SIG-M5 treated with dmso at 0.1 percent for 504 hours (cell line): ENCODE results near the gene IGFALS.

ENCODE experiments used
- DNase-seq: peaks from one replicate; lab custom pipeline; 2025; ENCODE audit not compliant: unreplicated experiment; lab: John Stamatoyannopoulos, UW

The IGFALS gene

DNA sequence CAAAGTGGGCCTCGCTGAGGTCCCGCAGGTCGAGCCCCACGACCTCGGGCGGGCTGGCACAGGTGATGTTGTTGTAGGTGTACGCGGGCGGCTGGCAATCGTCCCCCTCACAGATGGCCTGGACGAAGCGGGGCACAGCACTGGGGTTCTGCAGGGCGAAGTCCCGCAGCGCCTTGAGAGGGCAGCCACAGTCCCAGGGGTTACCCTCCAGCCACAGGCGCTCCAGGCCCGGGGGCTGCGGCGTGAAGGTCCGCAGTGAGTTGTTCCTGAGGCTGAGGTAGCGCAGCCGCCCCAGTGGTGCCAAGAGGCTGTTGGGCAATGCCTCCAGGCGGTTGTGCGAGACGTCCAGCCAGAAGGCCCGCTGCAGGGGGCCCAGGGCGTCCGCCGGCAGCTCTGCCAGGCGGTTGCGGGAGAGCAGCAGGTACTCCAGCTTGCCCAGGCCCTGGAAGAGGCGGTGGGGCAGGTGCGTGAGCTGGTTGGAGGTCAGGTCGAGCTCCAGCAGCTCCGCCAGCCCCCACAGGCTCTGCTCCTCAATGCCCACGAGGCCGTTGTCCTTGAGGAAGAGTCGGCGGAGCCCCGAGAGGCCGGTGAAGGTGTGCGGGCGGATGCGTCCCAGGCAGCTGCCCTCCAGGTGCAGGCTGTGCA is 2.8 kb downstream of the IGFALS start:
- no peak for DNase-seq

DNA sequence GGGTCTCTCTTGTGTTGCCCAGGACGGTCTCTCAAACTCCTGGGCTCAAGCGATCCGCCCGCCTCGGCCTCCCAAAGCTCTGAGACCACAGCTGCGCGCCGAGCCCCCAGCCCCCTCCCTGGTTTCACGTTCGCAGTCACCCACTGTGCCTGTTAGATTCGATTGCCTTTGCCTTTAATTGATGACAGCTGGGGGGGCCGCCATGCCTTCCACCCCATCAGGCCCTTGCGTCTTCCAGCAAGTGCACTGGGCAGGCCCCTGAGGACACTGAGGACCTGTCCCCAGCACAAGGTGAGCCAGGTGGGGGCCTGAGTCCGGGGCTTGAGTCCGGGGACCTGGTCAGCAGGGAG is 3.3 kb downstream of the IGFALS start:
- no peak for DNase-seq

DNA sequence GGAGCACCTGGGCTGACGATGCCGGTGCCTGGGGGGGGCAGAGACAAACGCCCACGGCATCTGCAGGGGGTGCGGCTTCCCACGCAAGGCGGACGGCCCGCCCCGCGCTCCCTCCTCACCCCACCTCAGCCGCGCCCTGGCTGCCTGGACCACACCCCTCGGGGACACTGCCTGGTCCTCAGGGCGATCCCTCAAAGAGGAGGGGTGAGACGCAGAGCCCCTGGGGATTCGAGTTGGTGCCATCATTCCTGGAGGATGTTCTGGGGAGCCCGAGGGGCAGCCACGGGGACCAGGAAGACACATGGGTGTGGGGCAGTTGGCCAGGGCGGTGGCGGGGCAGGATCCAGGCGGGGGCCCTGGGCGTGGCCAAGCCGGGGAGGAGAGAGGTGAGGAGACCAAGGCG is 3.9 kb downstream of the IGFALS start:
- DNase-seq: no peak

DNA sequence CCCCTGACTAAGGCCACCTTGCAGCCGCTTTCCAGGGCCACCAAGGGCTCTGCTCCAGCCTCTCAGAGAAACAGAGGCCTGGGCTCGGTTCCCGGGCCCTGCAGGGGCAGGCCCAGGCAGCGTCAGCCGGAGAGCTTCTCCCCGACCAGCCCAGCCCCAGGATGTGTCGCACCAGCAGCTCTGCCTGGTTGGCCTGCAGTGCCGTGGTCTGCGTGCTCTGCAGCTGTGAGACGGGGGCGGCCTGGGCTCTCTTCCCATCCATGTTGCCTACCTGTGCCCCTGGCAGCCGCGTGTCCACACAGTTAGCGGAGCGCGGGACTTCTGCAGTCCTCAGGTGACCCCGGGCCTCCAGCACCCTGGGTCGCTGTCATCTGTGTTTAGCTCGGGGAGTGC is 4.8 kb downstream of the IGFALS start:
- no peak for DNase-seq

DNA sequence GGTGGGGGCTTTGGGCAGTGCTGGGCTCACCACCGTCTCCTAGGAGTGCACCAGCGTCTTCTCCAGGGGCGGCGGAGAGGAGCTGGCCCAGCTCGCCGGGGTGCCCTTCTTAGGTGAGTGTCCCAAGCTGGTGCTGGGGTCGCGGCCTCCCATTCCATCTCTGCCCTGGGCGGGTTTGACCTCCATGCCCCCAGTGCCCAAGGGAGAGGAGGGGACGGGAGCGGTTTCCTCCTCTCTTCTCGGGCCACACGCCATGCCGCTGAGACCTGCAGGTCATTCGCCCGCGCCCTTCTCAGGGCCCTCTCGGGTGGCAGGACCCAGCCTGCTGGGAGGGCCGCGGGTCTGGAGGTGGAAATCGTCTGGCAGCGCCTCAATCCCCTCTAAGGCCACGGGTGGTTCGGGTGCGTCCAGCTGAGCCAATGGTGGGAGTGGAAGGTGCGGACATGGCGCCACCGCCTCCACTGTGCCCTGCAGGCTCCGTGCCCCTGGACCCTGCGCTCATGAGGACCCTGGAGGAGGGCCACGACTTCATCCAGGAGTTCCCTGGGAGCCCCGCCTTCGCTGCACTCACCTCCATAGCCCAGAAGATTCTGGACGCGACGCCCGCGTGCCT is 5.3 kb downstream of the IGFALS start:
- no peak for DNase-seq

DNA sequence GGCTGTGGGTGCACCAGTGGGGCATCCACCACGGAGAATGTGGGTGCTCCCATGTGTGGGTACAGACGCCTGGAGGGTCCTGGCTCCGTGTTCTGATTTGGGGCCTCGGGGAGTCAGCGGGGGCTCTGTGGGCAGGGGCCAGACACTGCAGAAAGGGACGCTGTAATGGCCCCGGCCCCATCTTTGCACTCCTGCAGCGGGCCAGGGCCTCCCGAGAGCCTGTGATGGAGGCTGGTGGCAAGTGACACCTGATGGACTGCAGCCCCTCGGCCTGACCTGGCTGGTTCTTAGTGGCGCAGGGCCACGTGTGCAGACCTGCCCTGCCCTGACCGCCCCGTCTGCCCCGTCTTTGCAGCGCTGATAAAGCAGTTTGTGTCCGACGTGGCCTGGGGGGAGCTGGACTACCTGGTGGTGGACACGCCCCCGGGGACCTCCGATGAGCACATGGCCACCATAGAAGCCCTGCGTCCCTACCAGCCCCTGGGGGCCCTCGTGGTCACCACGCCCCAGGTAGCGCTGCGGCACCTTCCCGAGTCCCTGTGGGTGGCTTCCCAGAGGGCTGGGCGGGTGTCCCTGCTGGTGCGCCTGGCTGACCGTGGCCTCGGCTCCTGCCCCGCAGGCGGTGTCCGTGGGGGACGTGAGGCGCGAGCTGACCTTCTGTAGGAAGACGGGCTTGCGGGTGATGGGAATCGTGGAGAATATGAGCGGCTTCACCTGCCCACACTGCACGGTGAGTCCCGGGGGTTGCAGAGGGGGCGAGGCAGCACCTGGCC is 6.0 kb downstream of the IGFALS start:
- DNase-seq: no peak

DNA sequence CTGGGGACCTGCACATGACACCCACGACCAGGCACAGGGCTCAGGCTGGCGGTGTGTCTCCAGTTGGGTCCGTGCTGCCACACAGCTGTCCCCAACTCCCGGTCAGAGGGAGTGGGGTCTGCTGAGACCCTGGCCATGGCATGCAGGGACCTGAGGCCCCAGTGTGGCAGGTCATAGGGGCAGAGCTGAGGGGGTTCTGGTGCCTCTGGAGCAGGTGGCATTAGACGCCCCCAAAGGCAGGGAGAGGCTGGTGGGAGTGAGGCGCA is 6.5 kb downstream of the IGFALS start:
- no peak for DNase-seq

DNA sequence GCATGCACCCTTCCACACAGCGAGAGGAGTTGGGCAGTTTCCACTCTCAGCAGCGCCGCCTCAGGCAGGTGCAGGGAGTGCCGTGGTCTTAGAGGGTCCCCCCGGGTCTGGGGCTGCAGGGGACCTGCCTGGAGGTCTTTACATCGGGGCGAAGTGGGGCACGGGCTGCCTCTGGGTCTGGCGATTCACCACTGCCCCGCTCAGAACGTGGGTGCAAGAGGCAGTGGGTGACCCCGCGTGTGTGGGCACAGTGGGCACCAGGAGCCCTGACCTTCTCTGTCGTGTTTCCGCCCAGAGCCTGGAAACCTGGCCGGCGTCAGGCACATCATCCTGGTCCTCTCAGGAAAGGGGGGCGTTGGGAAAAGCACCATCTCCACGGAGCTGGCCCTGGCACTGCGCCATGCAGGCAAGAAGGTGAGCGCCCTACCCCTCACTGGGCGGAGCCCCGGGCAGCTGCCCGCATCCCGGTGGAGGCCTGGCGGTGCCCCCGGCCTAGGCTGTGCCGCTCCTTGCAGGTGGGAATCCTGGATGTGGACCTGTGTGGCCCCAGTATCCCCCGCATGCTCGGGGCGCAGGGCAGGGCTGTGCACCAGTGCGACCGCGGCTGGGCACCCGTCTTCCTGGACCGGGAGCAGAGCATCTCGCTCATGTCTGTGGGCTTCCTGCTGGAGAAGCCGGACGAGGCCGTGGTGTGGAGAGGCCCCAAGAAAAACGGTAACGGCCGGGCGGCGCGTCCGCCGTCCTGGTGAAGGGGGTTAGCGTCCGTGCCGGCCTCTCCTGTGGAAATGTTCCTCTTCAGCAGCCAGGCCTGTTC is 7.1 kb downstream of the IGFALS start:
- no peak for DNase-seq

DNA sequence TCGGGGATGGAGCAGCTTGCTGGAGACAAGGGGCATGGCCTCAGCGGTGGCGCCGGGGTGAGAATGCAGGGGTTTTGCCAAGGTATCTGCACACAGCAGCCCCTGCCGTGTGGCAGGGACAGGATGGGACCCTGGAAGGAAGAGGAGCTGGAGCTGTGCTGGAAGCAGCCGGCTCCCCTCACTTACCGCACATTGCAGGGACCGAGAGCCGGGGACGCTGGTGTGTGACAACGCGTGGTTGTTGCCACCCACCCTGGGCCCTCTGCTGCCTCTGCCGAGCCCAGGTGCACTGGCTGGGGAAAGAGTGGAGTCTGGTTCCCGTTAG is 7.7 kb downstream of the IGFALS start:
- no peak for DNase-seq

DNA sequence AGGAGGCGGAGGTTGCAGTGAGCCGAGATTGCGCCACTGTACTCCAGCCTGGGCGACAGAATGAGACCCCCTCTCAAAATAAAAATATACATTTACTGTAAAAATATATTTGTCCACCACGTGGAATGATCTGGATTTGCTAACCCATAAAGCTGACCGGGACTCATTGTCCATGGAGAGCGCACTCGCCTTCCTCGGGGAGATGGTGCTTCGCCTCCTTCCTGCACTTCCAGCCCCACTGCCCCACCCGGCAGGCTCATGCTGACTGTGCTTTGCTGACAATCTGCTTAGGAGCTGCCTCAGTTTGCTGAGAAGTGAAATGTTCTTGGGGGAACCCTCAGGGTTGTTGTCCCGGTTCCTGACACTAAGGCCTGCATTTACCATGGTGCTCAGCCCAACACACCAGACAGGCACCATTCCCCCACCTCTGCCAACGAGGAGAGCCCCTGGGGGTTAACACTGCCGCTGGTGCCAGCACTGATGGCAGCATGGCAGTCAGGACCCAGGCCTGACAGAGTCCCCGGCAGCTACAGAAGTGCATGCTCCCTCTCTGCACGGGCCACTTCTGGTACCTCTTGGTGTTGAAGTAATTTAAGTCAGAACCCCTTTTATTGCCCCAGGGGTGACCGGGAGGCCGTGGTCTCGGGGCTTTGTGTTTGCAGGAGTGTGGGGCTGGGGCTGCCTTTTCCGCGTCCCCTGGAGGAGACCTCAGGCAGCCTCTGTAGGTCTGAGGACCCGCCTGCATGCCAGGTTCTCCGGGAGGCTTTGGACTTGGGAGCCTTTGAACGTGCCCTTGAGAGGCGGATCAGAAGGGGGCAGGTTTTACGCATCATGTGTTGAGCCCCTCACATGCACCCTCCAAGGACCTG is 8.3 kb downstream of the IGFALS start:
- no peak for DNase-seq

DNA sequence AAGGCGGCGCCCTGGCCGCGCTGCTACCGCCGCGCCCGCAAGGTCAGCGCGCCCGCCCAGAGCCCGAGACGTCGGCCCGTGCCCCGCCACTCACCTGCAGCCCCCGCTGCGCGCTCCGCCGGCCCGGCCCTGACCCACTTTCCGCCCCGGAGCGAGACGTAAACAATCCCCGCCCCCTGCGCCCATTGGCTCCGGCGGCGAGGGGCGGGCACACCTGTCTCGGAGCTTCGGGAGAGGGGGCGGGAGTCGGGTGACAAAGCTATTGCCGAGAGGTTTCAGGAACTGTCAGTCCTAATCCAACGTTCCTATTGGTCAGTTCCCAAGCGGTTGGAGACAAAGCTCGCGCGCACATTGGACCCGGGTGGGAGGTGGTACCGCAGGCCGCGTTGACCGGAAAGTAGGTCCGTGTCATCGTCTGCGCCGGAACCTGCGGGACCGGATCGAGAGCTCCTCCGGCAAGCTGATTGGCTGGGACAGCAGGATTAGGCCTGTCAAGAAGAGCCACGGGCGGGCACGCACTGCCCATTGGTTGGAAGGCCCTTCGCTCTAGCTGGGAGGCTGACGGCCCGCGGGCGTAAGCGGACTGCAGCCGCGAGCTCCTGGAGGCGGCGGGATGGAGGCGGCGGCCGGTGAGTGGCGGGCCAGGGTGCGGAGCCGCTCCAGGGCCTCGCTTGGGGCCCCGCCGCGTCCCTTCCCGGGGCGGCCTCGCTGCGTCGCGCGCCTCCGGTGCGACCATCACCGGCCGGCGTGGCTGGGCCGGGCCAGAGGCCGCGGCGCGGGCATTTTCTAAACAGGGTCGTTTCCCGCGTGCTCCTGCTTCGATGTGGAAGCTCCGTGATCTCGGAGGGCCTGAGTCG is 10.9 kb downstream of the IGFALS start, which contains the start of the genes NUBP2 and SPSB3:
NUBP2 (plus strand) TSS at position 553 of the 857 bp plus-strand sequence; CDS start at position 614, 61 bp downstream.
SPSB3 (minus strand) TSS at position 164 of the 857 bp plus-strand sequence. CDS start 1,088 bp downstream, outside the sequence.
- DNase-seq: peak; percentile 98

DNA sequence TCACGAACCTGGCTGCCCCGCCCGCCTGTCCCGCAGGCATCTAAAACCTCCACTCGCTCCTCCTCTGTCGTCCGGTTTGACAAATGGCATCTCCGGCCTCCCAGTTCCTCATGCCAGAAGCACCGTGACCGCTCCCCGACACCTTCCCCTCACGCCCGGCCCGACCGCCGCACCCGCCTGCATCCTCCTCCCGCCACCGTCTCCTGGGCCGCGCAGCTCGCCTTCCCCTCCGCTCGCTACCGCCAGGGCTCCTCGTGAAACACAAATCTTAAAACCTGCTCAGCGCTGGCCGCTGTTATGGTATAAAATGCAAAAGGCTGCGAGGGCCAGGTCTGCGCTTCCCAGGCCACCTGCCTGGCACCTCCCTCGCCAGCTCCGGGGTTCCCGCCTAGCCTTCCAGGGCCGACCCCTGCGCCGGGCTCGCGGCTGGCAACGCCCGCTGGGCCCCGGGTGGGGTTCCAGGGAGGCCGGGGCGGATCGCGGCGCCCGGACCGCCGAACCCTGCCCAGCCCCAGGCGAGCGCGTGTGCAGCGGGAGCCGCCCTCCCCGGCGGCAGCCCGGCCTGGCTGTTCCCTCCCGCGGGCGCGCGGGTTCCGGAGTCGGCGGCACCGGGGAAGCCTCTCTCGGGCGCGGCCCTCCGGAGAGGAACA is 11.6 kb downstream of the IGFALS start:
- DNase-seq: peak; percentile 6

DNA sequence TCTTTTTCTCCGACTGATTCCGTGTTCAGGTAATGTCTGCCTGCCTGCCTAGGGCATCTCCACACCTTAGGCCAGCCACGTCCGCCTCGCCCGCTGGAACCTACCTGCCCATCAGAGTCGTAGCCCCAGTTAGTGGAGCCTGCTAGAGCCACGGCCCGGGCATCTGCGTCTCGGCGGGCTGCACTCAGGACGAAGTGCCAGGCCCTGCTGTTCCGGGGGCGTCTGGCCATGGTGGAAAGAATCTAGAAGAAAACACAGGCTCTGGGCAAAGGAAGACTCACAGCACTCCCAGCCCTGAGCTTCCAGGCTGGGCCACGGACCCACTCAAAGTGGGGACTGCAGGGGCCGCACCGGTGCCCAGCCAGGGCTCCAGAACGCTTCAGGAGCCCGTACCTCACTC is 12.3 kb downstream of the IGFALS start:
- DNase-seq: no peak

DNA sequence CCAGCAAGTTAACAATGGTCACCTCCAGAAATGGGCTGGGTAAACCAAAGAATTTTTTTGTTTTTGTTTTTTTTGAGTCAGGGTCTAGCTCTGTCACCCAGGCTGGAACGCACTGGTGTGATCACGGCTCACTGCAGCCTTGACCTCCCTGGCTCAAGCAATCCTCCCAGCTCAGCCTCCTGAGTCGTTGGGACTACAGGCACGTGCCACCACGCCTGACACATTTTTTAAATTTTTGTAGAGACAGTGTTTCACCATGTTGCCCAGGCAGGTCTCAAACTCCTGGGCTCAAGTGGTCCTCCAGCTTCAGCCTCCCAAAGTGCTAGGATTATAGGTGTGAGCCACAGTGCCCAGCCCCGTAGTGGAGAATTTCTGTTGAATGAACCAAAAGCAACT is 12.8 kb downstream of the IGFALS start:
- DNase-seq: no peak

DNA sequence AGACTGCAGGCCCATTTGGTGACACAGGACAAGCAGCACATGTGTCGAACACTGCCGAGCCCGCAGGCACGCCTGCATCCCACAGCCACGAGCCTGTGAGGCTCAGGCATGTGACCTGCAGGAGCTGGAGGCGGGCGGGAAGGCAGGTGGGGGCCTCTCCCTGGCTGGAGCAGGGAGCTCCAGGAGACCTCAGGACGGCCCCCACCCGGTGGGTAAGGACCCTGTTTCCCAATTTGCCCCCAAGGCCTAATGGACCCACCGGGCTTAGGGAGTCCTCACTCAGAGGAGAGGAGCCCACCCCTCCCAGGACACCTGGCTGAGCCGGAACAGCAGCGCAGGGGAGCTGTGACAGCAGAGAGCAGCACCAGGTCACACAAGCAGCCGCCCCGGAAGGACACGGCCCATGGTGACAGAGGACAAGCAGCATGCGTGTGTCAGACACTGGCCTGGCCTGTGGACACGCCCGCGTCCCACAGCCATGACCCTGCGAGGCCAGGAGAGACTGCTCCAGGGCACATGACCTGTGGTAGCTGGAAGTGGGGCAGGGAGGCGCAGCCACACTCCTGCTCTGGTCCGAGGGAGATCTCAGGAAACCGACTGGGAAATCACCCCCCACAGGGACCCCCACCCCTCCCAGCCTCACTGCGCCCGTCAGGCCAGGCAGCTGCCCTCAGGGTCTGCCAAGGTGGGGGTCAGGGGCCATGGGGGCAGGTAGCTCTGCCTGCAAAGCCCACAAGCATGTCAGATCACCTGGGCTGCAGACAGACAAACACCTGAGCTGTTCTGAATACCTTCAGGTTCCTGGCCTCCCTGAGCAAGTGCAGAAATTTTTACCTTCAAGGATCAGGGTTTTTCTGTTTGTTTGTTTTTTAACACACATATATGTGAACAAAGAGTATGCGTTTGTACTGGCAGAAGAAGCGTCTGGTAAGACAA is 13.5 kb downstream of the IGFALS start:
- DNase-seq: no peak

DNA sequence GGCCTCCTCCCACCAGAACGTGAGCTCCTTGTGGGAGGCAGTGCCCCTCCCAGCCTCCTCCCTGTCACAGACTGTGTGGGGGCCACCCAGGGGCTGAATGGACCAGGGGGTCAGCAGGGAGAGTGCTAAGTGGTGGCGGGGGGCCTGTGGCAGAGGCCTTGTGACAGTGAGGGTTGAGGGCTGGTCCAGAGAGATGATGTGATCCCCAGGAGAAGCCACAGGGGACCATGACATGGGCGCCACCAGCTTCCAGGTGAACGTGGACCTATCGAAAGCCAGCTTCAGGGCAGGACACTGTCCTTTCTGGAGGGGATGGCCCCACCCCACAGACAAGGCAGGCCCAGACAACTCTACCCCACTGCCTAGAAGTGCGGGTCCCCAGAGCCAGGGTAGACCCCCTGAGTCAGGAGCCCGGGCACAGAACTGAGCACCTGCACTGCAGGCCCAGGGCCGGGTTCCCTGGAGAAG is 14.2 kb downstream of the IGFALS start:
- no peak for DNase-seq

DNA sequence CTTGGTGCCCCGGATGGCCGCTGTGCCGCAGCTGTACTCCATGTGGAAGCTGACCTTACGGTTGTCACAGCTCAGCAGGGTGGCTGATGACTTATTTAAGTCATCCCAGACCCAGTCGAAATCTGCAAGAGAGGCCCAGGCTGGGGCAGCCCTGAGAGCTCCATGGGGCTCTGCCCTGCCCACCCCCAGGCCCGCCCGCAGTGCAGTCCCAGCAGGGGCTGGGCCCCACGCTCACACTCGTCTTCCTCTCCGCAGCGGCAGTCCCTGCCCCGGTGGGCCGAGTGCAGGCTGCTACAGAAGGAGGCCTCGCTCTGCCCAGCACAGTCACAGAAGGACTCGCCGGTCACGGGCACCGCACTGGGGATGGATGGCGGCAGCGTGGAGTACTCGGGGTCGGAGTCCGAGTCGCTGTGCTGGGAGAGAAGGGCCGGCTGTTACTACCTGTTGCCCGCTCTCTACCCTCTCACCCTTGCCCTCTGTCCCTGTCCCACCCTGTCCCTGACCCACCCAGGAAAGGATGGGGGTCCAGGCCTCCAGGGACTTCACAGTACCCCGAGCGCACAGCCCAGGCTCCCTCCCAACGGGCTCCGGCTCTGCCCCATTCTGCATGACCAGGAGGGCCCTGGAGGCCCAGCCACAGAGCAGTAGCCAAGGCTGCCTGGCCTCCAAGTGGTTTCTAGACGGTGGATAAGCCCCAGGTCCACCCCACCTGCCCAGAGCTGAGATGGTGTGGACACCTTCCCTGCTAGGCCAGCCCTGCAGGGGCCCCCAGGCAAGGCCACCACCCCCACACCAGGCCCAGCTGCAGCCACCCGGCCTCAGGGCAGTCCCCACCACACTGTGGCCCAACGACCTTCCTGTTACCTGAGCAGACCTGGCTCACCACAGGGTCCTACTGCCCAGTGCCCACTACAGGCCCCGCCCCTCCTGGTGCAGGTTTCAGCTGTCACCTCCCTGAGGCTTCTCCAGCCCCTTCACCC is 15.0 kb downstream of the IGFALS start:
- no peak for DNase-seq
